Duodenal mucosa (tissue), 2 donors: ENCODE data around the gene MAT1A.
"Not testable (repeated sequence)": the region's sequence is repeated elsewhere in the genome, so short reads cannot be mapped to it uniquely, and the experiment has no call there.

ENCODE experiments used
- H3K27ac ChIP-seq: one replicate; pipeline ENCODE4 v1.7.0; 2013; ENCODE audit warnings: low read depth, low read length
- H3K27me3 ChIP-seq, 2 donors: one replicate each; pipeline ENCODE4 v1.7.0; 2013; ENCODE audit warnings: low read length in 2 of 2, control low read depth in 1 of 2; ENCODE audit not compliant: insufficient read depth in 2 of 2, control insufficient read depth in 1 of 2
- H3K36me3 ChIP-seq, 2 donors: one replicate each; pipeline ENCODE4 v1.7.0; 2013; ENCODE audit warnings: low read length in 2 of 2, control low read depth in 1 of 2; ENCODE audit not compliant: insufficient read depth in 2 of 2, control insufficient read depth in 1 of 2
- H3K4me1 ChIP-seq, 2 donors: one replicate each; pipeline ENCODE4 v1.7.0; 2013; ENCODE audit warnings: low read length in 2 of 2, control low read depth in 1 of 2; ENCODE audit not compliant: insufficient read depth in 2 of 2, control insufficient read depth in 1 of 2
- H3K4me3 ChIP-seq, 2 donors: one replicate each; pipeline ENCODE4 v1.7.0; 2013; ENCODE audit warnings: low read length in 2 of 2, low read depth in 1 of 2
- H3K9ac ChIP-seq, 2 donors: one replicate each; pipeline ENCODE4 v1.7.0; 2013; ENCODE audit warnings: low read length in 2 of 2, low read depth in 1 of 2
- H3K9me3 ChIP-seq, 2 donors: one replicate each; pipeline ENCODE4 v1.7.0; 2013; ENCODE audit warnings: low read length in 2 of 2, control low read depth in 1 of 2; ENCODE audit not compliant: control insufficient read depth in 1 of 2

Gene MAT1A

DNA sequence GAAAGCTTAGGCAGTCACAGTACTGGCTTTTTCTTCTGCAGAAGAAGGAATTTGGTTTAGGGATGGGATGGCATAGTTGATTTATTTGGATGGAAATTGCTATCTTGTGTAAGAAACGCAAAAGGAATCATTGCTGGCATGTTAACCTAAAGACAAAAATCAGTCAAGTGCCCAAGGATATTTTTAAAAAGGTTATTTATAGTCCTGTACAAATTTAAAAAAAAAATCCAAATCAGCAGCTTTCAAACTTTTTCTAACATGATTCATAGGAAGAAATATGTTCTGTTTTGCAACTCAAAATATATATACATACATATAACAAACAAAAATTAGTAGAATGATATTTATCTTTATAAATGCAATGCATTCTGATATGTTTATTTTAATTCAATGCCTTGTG is 55.6 kb downstream of the MAT1A start:
- not testable (repeated sequence) for H3K9me3 ChIP-seq, H3K4me3 ChIP-seq, H3K36me3 ChIP-seq, H3K27me3 ChIP-seq, H3K4me1 ChIP-seq, H3K27ac ChIP-seq, H3K9ac ChIP-seq

DNA sequence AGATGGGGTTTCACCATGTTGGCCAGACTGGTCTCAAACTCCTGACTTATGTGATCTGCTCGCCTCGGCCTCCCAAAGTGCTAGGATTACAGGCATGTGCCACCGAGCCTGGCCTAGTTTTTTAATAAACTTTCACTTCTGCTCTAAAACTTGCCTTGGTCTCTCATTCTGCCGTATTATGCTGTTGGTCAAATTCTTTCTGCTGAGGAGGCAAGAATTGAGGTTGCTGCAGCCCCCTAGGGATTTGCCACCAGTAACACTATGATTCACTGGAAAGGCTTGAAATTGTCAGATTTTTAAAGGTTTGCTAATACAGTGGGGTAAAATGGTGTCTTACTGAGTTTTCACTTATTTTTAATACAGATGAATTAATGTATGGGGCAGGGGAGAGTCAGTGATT is 62.7 kb downstream of the MAT1A start:
- H3K36me3 ChIP-seq, H3K9ac ChIP-seq, H3K27ac ChIP-seq, H3K4me3 ChIP-seq, H3K27me3 ChIP-seq, H3K4me1 ChIP-seq, H3K9me3 ChIP-seq: not testable (repeated sequence)

DNA sequence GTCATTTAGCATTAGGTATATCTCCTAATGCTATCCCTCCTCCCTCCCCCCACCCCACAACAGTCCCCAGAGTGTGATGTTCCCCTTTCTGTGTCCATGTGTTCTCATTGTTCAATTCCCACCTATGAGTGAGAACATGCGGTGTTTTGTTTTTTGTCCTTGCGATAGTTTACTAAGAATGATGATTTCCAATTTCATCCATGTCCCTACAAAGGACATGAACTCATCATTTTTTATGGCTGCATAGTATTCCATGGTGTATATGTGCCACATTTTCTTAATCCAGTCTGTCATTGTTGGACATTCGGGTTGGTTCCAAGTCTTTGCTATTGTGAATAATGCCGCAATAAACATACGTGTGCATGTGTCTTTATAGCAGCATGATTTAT is 66.4 kb downstream of the MAT1A start:
- H3K9ac ChIP-seq, H3K27me3 ChIP-seq, H3K9me3 ChIP-seq, H3K4me3 ChIP-seq, H3K4me1 ChIP-seq, H3K27ac ChIP-seq, H3K36me3 ChIP-seq: not testable (repeated sequence)
